ENCODE measurements around the gene FAM124A. TPM values are rescaled to one million over a fixed set of nuclear protein-coding genes. Genes with fewer than 3 reads are reported as not detected.
"Not testable (repeated sequence)": the region's sequence is repeated elsewhere in the genome, so short reads cannot be mapped to it uniquely, and the experiment has no call there.

FAM124A gene
- total RNA-seq, 3 donors from 2014 or later: 1.2 to 15.2 (median 2.1) TPM

- Histone ChIP-seq H3K4me1 (ENCODE audit: low read depth) (no peaks in the 10 kb centered on the region), H3K4me3 (no peak overlapping the region), H3K36me3 (ENCODE audit: low read depth) (no peaks in the 10 kb centered on the region), H3K9me3 (no peaks in the 10 kb centered on the region)
- ATAC-seq: no peak
- TF ChIP-seq, protein P1, sequence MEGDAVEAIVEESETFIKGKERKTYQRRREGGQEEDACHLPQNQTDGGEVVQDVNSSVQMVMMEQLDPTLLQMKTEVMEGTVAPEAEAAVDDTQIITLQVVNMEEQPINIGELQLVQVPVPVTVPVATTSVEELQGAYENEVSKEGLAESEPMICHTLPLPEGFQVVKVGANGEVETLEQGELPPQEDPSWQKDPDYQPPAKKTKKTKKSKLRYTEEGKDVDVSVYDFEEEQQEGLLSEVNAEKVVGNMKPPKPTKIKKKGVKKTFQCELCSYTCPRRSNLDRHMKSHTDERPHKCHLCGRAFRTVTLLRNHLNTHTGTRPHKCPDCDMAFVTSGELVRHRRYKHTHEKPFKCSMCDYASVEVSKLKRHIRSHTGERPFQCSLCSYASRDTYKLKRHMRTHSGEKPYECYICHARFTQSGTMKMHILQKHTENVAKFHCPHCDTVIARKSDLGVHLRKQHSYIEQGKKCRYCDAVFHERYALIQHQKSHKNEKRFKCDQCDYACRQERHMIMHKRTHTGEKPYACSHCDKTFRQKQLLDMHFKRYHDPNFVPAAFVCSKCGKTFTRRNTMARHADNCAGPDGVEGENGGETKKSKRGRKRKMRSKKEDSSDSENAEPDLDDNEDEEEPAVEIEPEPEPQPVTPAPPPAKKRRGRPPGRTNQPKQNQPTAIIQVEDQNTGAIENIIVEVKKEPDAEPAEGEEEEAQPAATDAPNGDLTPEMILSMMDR (IDR thresholded peaks at IDR 0.05): no peak
- intact Hi-C loops (cut with DNase I, micrococcal nuclease): loop anchor here (5.0 to 10.0 kb wide), 3 partner anchors 65 to 163 kb away; partner anchors contain the start of gene FAM124A (in 1 of the 2)
- no peak for DNase-seq
Measured at GRCh38 chr13:51287758-51288157, 65.6 kb downstream of the FAM124A start.

GRCh38 chr13:51288254-51288653 is 66.1 kb downstream of the FAM124A start:
- not testable (repeated sequence) for H3K4me3 ChIP-seq; H3K36me3 ChIP-seq (ENCODE audit: low read depth); H3K4me1 ChIP-seq (ENCODE audit: low read depth); H3K9me3 ChIP-seq; ATAC-seq; DNase-seq
- intact Hi-C loops (cut with DNase I, micrococcal nuclease): loop anchor here (5.0 to 10.0 kb wide), 3 partner anchors 66 to 163 kb away; partner anchors contain the start of gene FAM124A (in 1 of the 2)

- DNase-seq (no peak), ATAC-seq (no peak)
- no peaks in the 10 kb centered on the region for H3K9me3 ChIP-seq
- H3K4me3 ChIP-seq: no peak overlapping the region
- intact Hi-C loops (cut with DNase I, micrococcal nuclease): no loop called here
- H3K36me3 ChIP-seq (ENCODE audit: low read depth): no peaks in the 10 kb centered on the region
- no peaks in the 10 kb centered on the region for H3K4me1 ChIP-seq (ENCODE audit: low read depth)
- TF ChIP-seq, protein P1 (IDR thresholded peaks at IDR 0.05): no peak
Measured at GRCh38 chr13:51291341-51291740, 69.1 kb downstream of the FAM124A start.

DNA sequence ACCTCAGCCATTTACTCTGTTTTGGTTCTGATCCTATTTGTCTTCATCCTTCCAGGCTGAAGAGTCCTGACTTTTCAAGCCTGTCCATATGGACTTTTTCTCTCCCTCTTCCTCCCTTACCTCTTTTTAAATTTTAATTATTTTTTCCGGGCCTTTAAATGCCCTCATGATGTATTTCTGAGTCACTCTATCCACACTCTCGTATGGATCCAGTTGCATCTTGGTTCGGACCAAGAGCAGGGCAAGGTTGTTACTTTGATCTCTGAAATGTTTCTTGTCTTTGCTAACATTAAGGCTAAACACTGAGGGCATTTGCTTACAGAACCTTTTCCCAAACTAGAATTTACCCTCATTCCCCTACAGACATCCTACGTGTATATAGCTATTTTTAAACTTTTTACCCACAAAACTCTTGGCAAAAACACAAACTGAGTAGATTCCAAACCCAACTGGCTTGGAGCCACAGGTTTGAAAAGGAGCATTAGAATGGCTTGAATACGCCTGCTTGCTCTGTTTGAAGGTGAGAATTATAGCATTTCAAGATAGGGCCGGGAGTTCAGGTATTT is 69.9 kb downstream of the FAM124A start:
- Histone ChIP-seq H3K4me1 (ENCODE audit: low read depth) (no peaks in the 10 kb centered on the region), H3K9me3 (no peaks in the 10 kb centered on the region), H3K4me3 (no peak overlapping the region), H3K36me3 (ENCODE audit: low read depth) (no peaks in the 10 kb centered on the region)
- ATAC-seq: no peak
- TF ChIP-seq, protein P1 (IDR thresholded peaks at IDR 0.05): no peak
- no peak for DNase-seq
- intact Hi-C loops (cut with DNase I, micrococcal nuclease): no loop called here

GRCh38 chr13:51297556-51297955 is 75.4 kb downstream of the FAM124A start:
- no peak for DNase-seq
- no peaks in the 10 kb centered on the region for H3K9me3 ChIP-seq
- no peaks in the 10 kb centered on the region for H3K36me3 ChIP-seq (ENCODE audit: low read depth)
- TF ChIP-seq, protein P1 (IDR thresholded peaks at IDR 0.05): no peak
- ATAC-seq: no peak
- H3K4me1 ChIP-seq (ENCODE audit: low read depth): no peaks in the 10 kb centered on the region
- no peak overlapping the region for H3K4me3 ChIP-seq
- intact Hi-C loops (cut with DNase I, micrococcal nuclease): no loop called here

DNA sequence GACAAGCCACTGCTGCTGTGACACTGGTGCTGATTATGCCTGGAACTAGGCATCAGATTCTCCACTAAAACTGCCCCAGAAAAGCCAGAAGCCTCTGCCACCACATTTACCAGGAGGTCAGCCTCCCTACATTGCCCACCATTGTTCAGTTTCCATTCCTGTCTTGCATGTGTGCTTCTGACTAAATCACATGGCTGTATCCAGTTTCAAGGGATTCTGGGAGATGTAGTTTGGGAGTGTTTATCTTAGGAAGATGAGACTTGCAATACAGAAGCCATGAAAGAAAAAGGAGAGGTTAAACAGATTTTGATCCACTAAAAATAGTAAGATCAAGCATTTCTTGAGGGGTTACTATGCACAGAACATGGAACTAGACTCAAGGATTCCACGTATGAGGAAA is 76.6 kb downstream of the FAM124A start:
- H3K9me3 ChIP-seq: no peaks in the 10 kb centered on the region
- ATAC-seq: no peak
- intact Hi-C loops (cut with DNase I, micrococcal nuclease): no loop called here
- no peak for DNase-seq
- H3K4me3 ChIP-seq: no peak overlapping the region
- no peaks in the 10 kb centered on the region for H3K36me3 ChIP-seq (ENCODE audit: low read depth)
- H3K4me1 ChIP-seq (ENCODE audit: low read depth): no peaks in the 10 kb centered on the region
- TF ChIP-seq, protein P1 (IDR thresholded peaks at IDR 0.05): no peak
